B cell (primary cell): Measurements from ENCODE around the gene CRTC1. TPM values are rescaled to one million over a fixed set of nuclear protein-coding genes. Genes with fewer than 3 reads are reported as not detected.

Source experiments
- ATAC-seq: fragments of 200-7000 bp; cut with Tn5 transposase; one replicate; pipeline ENCODE4 v1.10.0; 2021; ENCODE audit warnings: low read depth, mild to moderate bottlenecking, moderate number of reproducible peaks, moderate library complexity
- CTCF ChIA-PET: fragments of 350-600 bp; sonication (Branson Sonifier 250); formaldehyde crosslinking; loops from one replicate; lab custom pipeline; 2021; ENCODE audit warnings: antibody characterized with exemption, inconsistent platforms; lab: Charles Lee
- POLR2A ChIA-PET: fragments of 350-600 bp; sonication (Branson Sonifier 250); formaldehyde crosslinking; loops from one replicate; lab custom pipeline; 2021; ENCODE audit warnings: antibody characterized with exemption; lab: Charles Lee
- DNase-seq: peaks from one replicate; pipeline ENCODE4 v3.0.0; 2013
- H2AFZ ChIP-seq: 2 replicates; pipeline ENCODE4 v1.6.1; 2012; ENCODE audit warnings: mild to moderate bottlenecking, low read depth, low read length; ENCODE audit not compliant: insufficient read depth, poor library complexity, severe bottlenecking
- H3K27ac ChIP-seq, 2 donors: 1 replicate in 1 of 2; 2 replicates in 1 of 2; pipeline ENCODE4 v1.5.1; 2012 to 2013; ENCODE audit warnings: low read length in 2 of 2, mild to moderate bottlenecking in 2 of 2, moderate library complexity in 1 of 2
- H3K27me3 ChIP-seq, 4 experiments: fragments of 200-600 bp in 1 of 4; sonication (generic) in 1 of 4; replicated peaks in 1 of 4; 1 replicate in 2 of 4; 2 replicates in 2 of 4; pipeline versions ENCODE4 v1.6.1 to v1.7.0; 2013 to 2016; ENCODE audit warnings: low read length in 3 of 4, mild to moderate bottlenecking in 2 of 4, mixed read lengths in 1 of 4, moderate library complexity in 1 of 4; ENCODE audit not compliant: insufficient read depth in 4 of 4, control insufficient read depth in 3 of 4; ENCODE audit errors: control extremely low read depth in 1 of 4
- H3K36me3 ChIP-seq, 2 experiments: replicated peaks in 1 of 2; 1 replicate in 1 of 2; 2 replicates in 1 of 2; pipeline versions ENCODE4 v1.6.1 to v1.7.1; 2013; ENCODE audit warnings: low read length in 1 of 2; ENCODE audit not compliant: insufficient read depth in 2 of 2, control insufficient read depth in 1 of 2; ENCODE audit errors: control extremely low read depth in 1 of 2, extremely low read depth in 1 of 2
- H3K4me1 ChIP-seq, 2 donors: fragments of 200-600 bp in 1 of 2; sonication (generic) in 1 of 2; 1 replicate in 1 of 2; 2 replicates in 1 of 2; pipeline versions ENCODE4 v1.5.1 to v1.6.1; 2013 to 2017; ENCODE audit warnings: low read length in 2 of 2; ENCODE audit not compliant: control insufficient read depth in 2 of 2, insufficient read depth in 2 of 2
- H3K4me2 ChIP-seq: replicated peaks from 2 replicates; pipeline ENCODE3; 2012; ENCODE audit warnings: mild to moderate bottlenecking, low read depth, low read length; ENCODE audit not compliant: poor library complexity, severe bottlenecking
- H3K4me3 ChIP-seq, 5 experiments: fragments of 200-600 bp in 1 of 5; sonication (generic) in 1 of 5; 1 replicate in 3 of 5; 2 replicates in 2 of 5; pipeline versions ENCODE4 v1.5.1 to v1.7.0; 2011 to 2016; ENCODE audit warnings: low read length in 4 of 5, mild to moderate bottlenecking in 4 of 5, low read depth in 2 of 5, control low read depth in 1 of 5, moderate library complexity in 1 of 5; ENCODE audit not compliant: insufficient read depth in 1 of 5; ENCODE audit errors: control extremely low read depth in 1 of 5, extremely low read depth in 1 of 5
- H3K79me2 ChIP-seq: fragments of 200-600 bp; sonication (generic); one replicate; pipeline ENCODE4 v1.6.0; 2016; ENCODE audit warnings: low read length; ENCODE audit not compliant: control insufficient read depth, insufficient read depth
- H3K9ac ChIP-seq: fragments of 200-600 bp; sonication (generic); 2 replicates; pipeline ENCODE4 v1.6.1; 2017; ENCODE audit warnings: mild to moderate bottlenecking, low read length, moderate library complexity
- H3K9me3 ChIP-seq, 3 donors: one replicate each; pipeline versions ENCODE4 v1.6.1 to v1.7.1; 2013; ENCODE audit warnings: low read length in 2 of 3; ENCODE audit not compliant: control insufficient read depth in 2 of 3, insufficient read depth in 1 of 3; ENCODE audit errors: control extremely low read depth in 1 of 3
- H4K20me1 ChIP-seq: 2 replicates; pipeline ENCODE4 v1.6.0; 2012; ENCODE audit warnings: mild to moderate bottlenecking, low read length; ENCODE audit not compliant: insufficient read depth, control insufficient read depth, poor library complexity, severe bottlenecking
- H3K27ac Mint-ChIP-seq: one replicate; pipeline ENCODE4 v1.8.0; 2021; ENCODE audit warnings: mixed read lengths
- H3K27me3 Mint-ChIP-seq: one replicate; pipeline ENCODE4 v1.8.0; 2021; ENCODE audit warnings: mixed read lengths
- H3K4me1 Mint-ChIP-seq: one replicate; pipeline ENCODE4 v1.8.0; 2021; ENCODE audit warnings: mixed read lengths
- H3K4me3 Mint-ChIP-seq: one replicate; pipeline ENCODE4 v1.8.0; 2021; ENCODE audit warnings: mixed read lengths
- H3K9me3 Mint-ChIP-seq: one replicate; pipeline ENCODE4 v1.8.0; 2022; ENCODE audit warnings: mixed read lengths; ENCODE audit not compliant: insufficient read depth
- CTCF ChIP-seq: fragments of 200-600 bp; IDR thresholded peaks from one replicate; pipeline ENCODE4 v1.8.0; 2022; ENCODE audit warnings: antibody characterized with exemption, mild to moderate bottlenecking
- EZH2 ChIP-seq: IDR thresholded peaks from 2 replicates; pipeline ENCODE4 v1.6.1; 2012; ENCODE audit warnings: borderline replicate concordance, low read depth, mild to moderate bottlenecking, moderate library complexity, low read length; ENCODE audit not compliant: insufficient read depth, poor library complexity, severe bottlenecking
- WGBS: methylation state at CpG from one replicate; pipeline ENCODE4 v1.1.5; 2013; ENCODE audit warnings: missing lambda C conversion rate; ENCODE audit not compliant: insufficient coverage; 5-methylcytosine and 5-hydroxymethylcytosine counted together
- intact Hi-C: fragments of 100-400 bp; cut with micrococcal nuclease; formaldehyde crosslinking; loops from one replicate; pipeline ENCODE4 v1.10.0; 2022
- polyA plus RNA-seq: library from polyadenylated mRNA; depleted of rRNA; stranded (reverse); fragments of >200 nt; gene quantifications from 2 replicates; pipeline ENCODE4 v1.2.3, GENCODE V29; 2012
- total RNA-seq, 2 donors: library from RNA; stranded (reverse); fragments of 120-200 nt in 1 of 2; gene quantifications; 1 replicate in 1 of 2; 2 replicates in 1 of 2; pipeline versions ENCODE4 v1.2.3 to v1.2.4, GENCODE V29; 2013 to 2022

Gene CRTC1
- total and polyA plus RNA-seq, 2 donors (not counting 1 experiment from before 2014, with no cell fraction given) = 15.9 to 30.1 TPM

GRCh38 chr19:18777301-18778075, 94.0 kb downstream of the CRTC1 start:
- Histone ChIP-seq H3K27ac (no peak overlapping the region), H3K9ac (no peak overlapping the region), H3K4me2 (no peak overlapping the region), H3K4me3 (no peak overlapping the region), H3K27me3 (no peaks in the 10 kb centered on the region), H3K4me1 (peaks cover 4 to 9% of the 10 kb centered on the region in 2 donors), H3K36me3 (no peaks in the 10 kb centered on the region), H3K9me3 (no peaks in the 10 kb centered on the region), H2AFZ (no peak overlapping the region), H3K79me2 (no peaks in the 10 kb centered on the region), H4K20me1 (peaks cover 15% of the 10 kb centered on the region)
- Mint-ChIP-seq H3K9me3 (no peaks in the 10 kb centered on the region), H3K27ac (no peak overlapping the region), H3K4me3 (no peak overlapping the region), H3K4me1 (peaks cover 6% of the 10 kb centered on the region), H3K27me3 (no peaks in the 10 kb centered on the region)
- CTCF ChIA-PET = interaction anchor here (1.4 kb wide), 1 partner anchor 52 kb away, joined by 3 read pairs; no protein-coding TSS in a partner anchor
- DNase-seq = no peak
- TF ChIP-seq CTCF = no peak
- no peak for TF ChIP-seq EZH2
- no peak for ATAC-seq
- intact Hi-C loops = no loop called here
- 69% methylated on average over 71 of the region's 71 CpGs for WGBS
- POLR2A ChIA-PET = no interaction called here

- Histone ChIP-seq H3K79me2 (no peaks in the 10 kb centered on the region), H3K4me3 (no peak overlapping the region), H3K9me3 (no peaks in the 10 kb centered on the region), H3K4me1 (peaks cover 4 to 12% of the 10 kb centered on the region in 2 donors), H3K4me2 (no peak overlapping the region), H3K36me3 (no peaks in the 10 kb centered on the region), H3K27ac (no peak overlapping the region), H3K27me3 (no peaks in the 10 kb centered on the region), H4K20me1 (peaks cover 15% of the 10 kb centered on the region), H3K9ac (no peak overlapping the region), H2AFZ (no peak overlapping the region)
- TF ChIP-seq EZH2 (no peak), CTCF (no peak)
- CTCF ChIA-PET = interaction anchor here (1.4 kb wide), 1 partner anchor 52 kb away, joined by 3 read pairs; no protein-coding TSS in a partner anchor
- intact Hi-C loops = no loop called here
- DNase-seq (no peak), ATAC-seq (no peak)
- no peaks in the 10 kb centered on the region for H3K27me3 Mint-ChIP-seq
- H3K4me3 Mint-ChIP-seq = no peak overlapping the region
- peaks cover 8% of the 10 kb centered on the region for H3K4me1 Mint-ChIP-seq
- 67% methylated on average over 10 of the region's 11 CpGs for WGBS
- no peak overlapping the region for H3K27ac Mint-ChIP-seq
- H3K9me3 Mint-ChIP-seq = no peaks in the 10 kb centered on the region
- POLR2A ChIA-PET = interaction anchor here (0.6 kb wide), 1 partner anchor 737 kb away, joined by 4 read pairs; the partner anchor contains the start of gene TSSK6
Observed at GRCh38 chr19:18778076-18778389, 94.6 kb downstream of the CRTC1 start.
